Activated CD4-positive, alpha-beta T cell treated with anti-CD3 and anti-CD28 coated beads, Interleukin-2, Interleukin-4, amounts not matched to agents 100 ng/mL and 50 ng/mL, durations not matched to agents 16 hours and 8 hours (primary cell): ENCODE measurements around the gene DKK3.
"Not testable (repeated sequence)": the region's sequence is repeated elsewhere in the genome, so short reads cannot be mapped to it uniquely, and the experiment has no call there.

ENCODE experiments used
- DNase-seq: peaks from one replicate; pipeline ENCODE4 v3.0.0-alpha.2; 2020; ENCODE audit warnings: low spot score

The DKK3 gene

DNA sequence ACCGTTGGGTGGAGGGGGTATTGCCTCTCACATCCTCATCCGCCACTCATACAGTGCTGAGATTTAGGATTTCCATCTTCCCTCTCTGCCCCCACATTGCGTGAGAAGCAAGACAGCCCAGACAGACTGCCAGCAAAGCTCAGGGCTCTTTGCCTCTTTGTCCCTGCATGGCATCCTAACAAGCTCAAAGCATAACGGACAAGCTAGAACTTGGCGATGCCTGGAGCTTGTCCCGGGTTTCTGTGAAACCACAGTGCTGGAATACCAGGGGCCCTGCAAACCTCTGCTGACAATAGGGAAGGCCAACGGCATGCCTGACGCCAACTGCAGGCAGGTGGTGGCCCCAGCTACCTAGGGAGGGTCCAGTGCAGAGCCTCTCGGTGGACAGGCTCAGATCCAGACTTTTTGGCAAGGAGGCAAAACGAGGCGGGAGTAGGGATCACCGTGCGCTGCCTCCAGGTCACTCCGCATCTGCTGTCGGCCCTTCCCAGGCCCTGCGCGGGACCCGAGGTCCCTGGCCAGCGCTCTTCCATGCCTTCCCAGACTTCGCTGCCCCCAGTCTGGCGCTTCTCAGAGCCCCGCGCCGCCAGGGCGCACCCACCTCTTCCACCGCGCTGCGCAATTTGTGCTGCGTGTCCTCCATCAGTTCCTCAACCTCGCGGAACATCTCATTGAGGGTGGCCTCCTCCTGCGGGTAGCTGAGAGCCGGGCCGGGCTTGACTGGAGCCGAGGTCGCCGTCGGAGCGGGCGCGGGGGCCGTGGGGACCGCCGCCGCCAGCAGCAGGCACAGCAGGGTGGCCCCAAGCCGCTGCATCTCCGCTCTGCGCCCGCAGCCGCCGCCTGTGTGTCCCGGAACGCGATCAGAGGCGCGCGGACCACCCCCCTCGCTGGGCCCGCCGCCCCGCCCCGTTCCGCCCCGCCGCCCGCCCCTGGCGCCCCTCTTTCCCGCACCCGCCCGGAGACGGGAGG lies at the start of gene DKK3:
Gene DKK3, minus strand, starts transcription at position 858 of the 969 bp plus-strand sequence. Its CDS starts 44 bp downstream, at position 814.
- no peak for DNase-seq

DNA sequence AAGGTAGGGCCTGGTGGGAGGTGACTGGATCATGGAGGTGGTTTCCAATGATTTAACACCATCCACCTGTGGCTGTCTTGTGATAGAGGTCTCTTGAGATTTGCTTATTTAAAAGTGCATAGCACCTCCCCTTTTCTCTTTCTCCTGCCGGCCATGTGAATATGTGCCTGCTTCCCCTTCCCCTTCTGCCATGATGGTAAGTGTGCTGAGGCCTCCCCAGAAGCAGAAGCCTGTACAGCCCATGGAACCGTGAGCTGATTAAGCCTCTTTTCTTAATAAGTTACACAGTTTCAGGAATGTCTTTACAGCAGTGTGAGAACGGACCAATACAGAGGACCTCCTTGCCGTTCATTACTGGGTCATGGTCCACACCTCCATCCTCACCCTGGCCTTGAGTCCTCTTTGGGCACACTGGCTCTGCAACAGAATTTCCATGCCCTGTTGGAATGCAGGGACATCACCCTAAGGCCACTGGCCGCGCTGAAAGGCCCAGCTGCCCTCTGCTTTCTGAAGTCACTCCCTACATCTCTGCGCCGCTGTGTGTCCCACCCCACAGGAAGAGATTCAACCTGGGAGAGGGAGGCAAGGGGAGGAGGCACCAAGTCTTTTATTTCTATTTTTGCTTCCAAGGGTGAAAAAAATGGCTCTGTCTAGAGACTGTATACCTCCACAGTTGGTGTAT lies 49.0 kb upstream of the DKK3 start:
- DNase-seq = no peak

DNA sequence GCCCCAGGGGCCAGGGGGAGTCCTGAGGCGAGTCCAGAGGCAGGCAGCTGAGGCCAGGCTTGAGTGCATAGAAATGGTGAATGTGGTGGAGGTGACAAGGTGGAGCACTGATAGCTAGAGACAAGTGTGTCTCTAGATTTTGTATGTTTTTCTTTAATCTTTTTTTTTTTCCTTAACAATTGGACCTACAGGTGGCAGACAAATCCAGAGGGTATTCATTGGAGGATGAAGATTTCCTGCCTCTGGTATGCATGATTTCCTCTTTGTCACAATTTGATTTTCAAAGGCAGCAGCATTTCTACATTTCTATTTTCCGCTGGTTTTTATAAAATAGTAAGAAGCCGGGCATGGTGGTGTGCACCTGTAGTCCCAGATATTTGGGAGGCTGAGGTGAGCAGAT lies 47.7 kb upstream of the DKK3 start:
- DNase-seq = no peak

DNA sequence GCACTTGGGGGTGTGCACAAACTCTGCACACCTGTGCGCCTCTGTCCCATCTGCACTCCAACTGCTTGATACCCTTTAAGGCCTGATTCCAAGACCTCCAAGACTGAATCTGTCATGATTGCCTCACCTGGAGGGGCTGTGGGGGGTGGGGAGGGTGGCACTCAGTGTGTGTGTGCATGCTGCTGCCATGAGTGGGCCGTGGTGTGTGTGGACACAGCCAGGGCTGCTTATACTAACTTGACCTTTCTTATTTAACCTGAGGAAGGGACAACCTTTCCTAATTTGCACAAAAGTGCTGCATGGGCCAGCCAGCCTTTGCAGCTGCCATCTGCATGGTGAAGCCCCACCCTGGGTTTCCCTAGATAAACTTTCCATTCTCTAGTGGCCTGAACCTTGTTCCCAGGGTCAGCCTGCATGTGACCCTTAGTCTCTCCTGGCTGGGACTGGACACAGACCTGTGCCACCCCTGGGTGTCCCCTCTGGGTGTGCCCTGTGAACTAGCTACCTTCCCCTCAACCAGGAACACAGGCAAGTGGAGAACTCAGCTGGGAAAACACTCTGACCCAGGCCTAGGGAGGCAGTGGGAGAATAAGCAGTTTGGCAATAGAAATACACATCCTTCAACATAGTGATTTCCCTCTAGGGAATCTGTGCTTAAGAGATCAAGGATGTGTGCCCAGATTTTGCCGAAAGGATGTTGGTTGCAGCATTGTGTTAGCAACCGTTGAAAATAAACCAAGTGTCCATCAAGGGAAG lies 45.4 kb upstream of the DKK3 start:
- DNase-seq = no peak

DNA sequence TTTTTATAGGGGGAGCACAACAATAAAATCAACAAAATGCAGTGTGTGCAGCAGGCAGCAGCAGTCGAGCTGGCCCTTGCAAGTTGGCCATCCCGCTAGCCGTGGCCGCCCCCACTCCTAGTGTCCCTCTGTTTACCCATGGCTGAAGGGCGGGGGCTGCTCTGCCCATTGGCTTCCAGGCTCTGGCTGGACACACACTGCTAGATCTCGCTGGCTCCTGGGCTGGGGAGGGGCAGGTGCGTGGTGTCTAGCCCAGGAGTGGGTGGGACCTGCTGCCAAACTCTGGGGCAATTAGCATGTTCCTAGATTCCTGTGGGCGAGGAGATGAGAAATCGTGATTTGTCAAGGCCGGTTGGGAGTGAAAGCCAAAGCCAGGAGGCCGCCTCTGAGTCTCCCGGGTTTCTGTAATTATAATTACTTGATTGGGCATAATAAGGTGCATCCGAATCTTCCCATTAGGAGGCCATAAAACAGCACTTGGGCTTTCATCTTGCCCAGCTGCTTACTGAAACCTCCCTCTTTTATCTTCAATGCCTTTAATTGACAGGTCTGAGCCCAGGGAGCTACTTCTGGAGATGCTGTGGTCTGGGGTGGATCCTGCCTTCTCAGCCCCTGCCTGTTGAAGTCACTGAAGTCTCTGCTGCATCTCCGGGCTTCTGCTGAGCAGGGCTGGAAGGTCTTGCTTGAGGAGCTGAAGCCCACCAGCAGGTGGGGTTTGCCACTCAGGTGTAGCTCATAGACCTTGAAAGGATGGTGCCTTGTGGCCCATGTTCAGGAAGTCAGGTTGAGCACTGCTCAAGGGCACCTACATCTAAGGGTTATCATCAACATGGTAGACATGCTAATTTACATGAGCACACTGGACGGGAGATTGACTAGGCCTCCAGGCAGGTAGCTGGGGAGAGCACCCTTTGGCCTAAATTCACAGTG lies 44.5 kb upstream of the DKK3 start:
- peak; percentile 24 for DNase-seq

DNA sequence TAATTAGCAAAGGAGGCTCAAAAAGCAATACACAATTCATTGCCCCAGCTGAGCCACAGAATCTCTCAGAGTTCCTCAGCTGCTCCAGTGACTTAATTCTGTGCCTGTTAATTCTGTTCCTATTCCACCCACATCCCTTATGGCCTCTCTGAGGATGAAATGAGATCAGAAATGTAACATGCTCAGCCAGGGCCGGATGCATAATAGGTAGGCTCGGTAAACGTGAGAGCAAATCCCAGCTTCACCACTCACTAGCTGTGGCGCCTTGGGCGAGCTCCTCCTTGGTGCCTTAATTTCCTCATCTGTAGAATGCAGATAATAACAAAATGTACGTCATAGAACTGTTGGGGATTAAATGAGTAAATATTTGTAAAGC lies 42.8 kb upstream of the DKK3 start:
- no peak for DNase-seq

DNA sequence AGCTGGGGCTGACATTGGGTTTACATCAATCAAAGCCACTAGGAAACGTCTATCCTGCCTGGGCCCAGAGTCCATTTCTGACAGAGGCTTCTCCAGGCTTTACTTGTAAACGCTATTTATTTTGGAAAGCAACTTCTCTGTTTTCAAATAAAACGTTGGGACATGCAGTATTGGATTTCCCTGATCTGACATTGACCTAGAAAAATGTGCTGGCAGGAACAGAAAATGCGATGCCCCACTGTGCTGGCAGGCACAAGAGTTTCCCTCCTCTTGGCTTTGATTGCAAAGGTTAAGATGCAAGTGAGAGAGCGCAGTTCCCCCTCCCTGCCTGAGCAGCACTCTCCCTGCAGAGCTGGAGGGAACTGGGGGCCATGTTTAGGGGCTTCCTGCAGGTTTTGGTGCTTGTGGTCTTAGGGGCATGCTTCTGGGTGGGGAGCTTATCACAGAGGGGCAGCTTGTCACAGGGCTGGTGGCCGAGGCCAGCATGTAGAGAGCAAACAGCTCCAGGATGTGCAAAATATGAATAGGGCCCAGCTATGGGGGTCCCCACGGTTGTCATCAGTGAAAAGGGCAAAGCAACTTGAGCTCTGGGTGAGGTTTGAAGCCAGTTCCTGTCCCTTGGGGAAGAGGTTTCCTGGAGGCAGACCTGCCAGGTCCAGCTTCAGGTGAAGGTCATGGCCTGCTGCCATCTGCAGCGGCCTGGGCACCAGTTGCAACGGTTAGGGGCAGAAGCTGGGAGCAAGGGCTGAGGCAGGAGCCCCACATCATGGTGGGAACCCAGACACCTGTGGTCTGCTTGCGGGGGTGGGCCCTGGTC lies 42.3 kb upstream of the DKK3 start:
- DNase-seq = no peak

DNA sequence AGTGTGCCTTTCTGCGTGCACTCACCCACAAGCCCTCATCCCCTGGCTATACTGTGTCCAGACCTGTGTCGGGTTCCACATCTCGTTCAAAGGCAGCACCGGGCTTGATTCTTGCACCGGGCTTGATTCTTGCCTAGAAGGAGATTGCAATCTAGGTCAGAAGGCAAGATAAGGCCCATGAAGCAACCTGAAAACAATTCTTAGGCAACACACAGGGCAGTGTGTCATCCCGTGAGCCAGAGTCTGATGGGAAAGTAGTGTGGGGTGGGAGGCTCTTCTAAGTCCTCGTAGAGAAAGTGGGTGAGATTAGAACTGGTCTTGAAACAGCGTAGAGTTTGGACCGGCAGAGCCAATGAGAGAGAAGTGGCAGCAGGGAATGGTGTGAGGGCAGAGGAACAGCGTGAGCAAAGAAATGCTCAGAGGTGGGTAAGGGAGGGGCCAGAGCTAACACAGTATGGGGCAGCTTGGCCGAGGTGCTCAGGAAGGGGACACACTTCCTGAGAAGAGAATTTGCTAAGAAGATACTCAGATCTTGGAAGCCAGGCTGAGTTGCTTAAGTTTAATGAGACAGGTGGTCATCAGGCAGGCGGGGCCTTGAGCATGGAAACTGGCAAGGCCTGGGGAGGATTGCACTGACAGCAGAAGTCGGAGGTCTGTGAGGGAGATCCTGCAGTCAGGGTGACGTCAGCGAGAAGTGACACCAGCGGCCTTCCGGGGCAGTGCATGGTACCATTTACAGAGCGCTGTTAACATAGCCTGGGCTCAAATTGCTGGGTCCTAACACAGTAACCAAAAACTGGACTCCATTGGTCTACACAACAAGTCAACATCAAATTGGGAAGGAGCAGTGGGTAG lies 40.7 kb upstream of the DKK3 start:
- no peak for DNase-seq

DNA sequence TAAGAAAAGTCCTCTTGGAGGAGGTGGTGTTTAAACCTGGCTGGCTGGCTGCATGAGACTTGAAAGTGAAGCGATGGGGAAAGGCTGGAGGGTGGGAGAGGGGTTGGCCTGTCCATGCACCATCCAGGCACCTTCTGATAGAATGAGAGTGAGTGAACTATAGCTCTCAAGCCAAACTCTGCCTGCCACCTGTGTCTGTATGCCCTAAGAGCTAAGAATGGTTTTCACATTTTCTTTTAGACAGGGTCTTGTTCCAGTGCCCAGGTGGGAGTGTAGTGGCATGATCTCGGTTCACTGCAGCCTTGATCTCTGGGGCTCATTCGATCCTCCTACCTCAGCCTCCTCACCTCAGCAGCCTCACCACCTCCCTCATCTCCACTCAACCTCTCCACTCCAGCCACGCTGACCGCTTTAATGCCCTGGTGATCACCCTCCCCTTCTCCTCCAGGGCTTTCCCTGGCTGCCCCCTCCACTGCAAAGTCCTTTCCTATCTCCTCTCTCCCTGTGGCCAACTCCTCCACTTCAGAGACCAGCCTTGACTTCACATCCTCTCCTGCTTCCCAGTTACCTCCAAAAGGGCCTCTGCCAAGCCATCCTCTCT lies 38.3 kb upstream of the DKK3 start:
- DNase-seq = no peak

DNA sequence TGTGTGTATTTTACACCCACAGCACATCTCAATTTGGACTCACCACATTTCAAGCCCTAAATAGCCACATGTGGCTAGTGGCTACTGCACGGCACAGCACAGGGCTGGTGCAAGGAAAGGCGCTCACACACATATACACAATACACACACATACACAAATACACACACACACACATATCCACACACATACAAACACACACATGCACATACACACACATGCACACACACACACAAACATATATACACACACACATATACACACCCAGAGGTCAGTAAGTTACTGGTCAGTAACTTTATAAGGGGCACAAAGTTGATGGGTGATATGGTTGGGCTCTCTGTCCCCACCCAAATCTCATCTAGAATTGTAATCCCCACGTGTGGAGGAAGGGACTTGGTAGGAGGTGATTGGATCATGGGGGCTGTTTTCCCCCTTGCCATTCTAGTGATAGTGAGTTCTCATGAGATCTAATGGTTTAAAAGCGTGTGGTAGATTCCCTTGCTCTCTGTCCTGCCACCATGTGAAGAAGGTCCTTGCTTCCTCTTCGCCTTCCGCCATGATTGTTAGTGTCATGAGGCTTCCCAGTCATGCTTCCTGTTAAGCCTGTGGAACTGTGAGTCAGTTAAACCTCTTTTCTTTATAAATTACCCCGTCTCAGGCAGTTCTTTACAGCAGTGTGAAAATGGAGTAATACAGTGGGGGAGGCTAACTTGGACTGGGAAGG lies 37.6 kb upstream of the DKK3 start:
- DNase-seq = no peak

DNA sequence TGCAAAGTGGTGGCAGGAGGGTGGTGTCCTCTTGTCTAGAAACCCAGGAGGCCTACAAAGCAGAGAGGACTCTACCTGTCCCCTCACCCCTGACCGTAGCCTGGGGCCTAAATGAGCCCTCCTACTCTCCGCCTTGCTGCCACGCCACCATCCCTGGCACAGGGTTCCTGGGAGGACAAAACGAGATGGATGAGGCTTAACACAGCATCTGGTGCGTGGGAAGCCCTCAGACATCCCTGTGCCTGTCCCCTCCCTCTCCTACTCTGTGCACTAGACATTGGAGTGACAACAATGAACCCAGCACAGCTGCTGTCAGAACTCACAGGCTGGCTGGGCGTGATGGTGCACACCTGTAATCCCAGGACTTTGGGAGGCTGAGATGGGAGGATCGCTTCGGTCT lies 36.4 kb upstream of the DKK3 start:
- DNase-seq = no peak

DNA sequence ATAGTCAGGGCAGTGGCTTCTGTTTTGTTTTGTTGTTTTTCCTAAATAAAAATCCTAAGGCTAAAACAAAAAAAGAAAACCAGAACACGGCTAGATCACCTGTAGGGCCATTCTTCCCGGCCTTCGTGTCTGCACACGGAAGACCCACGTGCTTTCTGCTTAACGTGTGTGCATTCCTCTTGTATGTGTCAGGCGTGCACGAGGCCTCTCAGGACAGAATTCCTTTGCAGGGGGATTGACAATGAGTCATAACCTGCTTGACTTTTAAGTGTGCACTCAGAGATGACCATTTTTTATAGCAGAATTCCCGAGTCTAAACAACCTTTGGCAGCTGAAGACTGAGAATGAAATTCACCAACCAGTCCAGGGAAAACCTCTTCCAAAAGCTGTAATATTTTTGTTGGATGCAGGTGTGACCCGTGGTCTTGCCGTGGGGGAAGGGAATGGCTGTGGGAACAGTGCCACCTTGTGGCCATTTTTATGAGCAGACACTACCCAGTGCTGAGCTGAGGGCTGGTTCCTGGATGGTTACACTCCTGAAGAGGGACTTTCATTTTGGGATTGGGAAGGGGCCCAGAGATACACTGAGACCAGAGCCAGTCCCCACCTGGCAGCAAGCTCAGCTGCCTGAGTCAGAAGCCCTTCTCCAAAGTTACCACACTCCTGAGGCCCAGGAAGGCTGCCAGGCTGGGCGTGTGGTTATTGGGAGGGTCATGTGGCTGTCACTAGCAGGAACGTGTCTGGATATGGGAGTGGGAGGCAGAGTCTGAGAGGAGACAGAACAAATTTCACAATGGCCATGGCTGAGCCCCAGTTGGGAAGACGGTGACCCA lies 35.7 kb upstream of the DKK3 start:
- DNase-seq = peak; percentile 65

DNA sequence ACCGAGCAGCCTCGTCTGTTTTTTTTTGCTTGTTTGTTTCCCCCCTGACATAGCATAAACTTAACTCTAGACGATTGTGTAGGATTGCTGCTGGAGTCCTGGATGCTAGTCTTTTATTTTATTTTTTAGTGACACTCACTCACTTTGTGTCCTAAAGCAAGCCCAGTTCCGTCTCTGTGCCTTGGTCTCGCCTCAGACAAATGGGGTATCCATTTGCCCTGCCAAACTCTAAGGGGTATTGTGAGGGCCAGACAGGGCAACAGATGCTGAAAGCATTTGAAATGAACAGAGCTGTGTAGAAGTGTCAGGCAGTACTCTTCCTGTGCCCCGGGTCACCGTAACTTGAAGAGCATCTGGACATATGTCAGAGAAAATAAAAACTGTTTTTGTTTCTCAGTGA lies 34.8 kb upstream of the DKK3 start:
- no peak for DNase-seq

DNA sequence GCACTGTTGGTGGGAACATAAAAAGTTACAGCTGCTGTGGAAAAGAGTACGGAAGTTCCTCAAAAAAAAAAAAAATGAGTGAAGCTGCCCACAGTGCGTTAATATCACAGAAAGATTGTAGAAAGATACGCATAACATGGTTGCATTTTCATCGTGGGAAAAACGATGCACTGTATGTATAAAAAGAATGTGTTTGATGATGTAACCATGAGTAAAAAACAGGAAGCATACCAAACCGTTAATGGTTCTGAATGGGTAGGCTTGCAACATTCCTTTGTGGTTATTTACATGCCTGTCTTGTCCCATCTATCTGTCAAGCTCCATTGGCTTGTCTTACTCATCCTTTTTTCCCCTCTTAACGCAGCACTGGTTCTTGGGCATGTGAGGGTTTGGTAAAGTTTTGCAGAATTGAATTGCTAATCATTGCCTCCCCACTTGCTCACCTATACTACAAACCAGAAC lies 33.8 kb upstream of the DKK3 start:
- DNase-seq = no peak

DNA sequence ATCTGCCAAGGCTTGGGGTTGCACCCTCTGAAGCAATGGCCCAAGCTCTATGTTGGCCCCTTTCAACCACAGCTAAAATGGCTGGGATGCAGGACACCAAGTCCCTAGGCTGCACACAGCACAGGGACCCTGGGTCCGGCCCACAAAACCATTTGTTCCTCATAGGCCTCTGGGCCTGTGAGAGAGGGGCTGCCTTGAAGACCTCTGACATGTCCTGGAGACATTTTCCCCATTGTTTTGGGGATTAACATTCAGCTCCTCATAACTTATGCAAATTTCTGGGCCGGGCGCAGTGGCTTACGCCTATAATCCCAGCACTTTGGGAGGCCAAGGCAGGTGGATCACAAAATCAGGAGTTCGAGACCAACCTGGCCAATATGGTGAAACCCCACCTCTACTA lies 32.3 kb upstream of the DKK3 start:
- not testable (repeated sequence) for DNase-seq

DNA sequence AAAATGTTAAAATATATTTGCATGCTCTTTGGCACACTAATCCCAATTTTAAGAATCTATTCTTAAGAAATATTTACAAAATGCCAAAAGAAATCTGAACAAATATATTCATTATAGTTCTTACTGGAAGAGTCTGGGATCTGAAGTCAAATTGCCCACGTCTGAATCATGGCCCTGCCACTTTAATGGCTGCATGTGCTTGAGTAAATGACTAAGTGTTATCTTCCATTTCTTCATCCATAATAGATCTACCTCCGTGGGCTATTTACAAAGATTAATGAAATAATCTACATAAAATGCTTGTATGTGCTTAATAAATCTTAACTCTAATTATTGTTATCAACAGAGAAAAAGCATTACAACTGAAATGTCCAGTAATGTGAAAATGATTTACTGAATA lies 24.5 kb upstream of the DKK3 start:
- no peak for DNase-seq

DNA sequence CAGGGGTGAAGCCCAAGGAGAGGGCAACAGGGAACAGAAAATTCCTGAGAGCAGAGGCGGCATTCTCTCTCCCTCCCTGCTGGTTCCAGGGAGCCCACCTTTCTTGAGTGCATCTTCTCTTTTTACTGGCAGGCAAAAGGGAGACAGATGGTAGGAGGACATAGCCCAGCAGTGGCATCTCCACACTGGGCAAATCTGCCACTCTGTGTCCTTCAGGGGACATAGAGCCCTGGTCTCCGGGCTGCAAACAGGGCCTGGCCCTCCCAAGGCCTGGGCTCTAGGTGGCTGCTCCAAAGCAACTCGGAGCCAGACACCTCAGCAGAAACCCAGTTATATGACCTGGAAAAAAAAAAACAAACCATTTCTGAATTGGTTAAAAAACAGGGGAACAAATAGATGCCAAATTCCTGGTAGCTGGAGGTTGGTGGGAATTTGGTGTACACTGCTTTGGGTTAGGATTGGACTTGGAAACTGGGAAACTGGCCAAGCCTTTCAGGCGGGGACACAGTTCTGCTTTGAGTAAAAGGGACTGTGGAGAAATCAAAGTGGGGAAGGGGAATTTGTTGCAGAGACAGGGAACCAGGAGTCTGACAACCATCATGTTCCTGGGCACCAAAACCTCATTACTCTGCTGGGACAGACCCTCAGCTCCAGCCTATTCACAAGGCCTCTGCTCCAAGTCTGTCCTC lies 23.6 kb upstream of the DKK3 start:
- no peak for DNase-seq
